ENCODE data around the gene EXOSC7. TPM values are rescaled to one million over a fixed set of nuclear protein-coding genes. Genes with fewer than 3 reads are reported as not detected.

The EXOSC7 gene
- total RNA-seq, 2 experiments from 2014 or later: 47.8 to 49.0 TPM

DNA sequence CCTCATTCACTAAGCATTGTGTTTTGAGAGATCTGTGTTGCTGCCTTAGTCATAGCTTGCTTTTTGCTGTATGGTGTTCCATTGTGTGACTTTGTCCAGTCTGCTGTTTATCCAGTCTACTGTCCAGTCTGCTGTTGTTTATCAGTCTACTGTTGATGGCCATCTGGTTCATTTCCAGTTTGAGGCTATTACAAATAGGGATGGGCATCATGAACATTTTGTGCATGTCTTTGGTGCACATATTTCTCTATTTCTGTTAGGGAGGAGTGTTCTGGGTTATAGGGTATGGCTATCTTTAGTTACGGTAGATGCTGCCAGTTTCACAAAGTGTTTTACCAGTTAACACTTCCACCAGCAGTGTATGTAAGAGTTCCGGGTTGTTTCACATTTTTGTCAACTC is 27.8 kb downstream of the EXOSC7 start:
- ATAC-seq (ENCODE audit: low read depth) (no peak), DNase-seq (no peak)
- peaks cover 11% of the 10 kb centered on the region for H3K4me1 Mint-ChIP-seq
- no peak overlapping the region for H3K4me3 Mint-ChIP-seq
- POLR2A ChIA-PET: no interaction called here
- no peak overlapping the region for H3K27ac Mint-ChIP-seq
- peaks cover 59% of the 10 kb centered on the region for H3K36me3 Mint-ChIP-seq
- H3K9me3 Mint-ChIP-seq: peaks cover 3% of the 10 kb centered on the region
- H3K27me3 Mint-ChIP-seq: no peaks in the 10 kb centered on the region

DNA sequence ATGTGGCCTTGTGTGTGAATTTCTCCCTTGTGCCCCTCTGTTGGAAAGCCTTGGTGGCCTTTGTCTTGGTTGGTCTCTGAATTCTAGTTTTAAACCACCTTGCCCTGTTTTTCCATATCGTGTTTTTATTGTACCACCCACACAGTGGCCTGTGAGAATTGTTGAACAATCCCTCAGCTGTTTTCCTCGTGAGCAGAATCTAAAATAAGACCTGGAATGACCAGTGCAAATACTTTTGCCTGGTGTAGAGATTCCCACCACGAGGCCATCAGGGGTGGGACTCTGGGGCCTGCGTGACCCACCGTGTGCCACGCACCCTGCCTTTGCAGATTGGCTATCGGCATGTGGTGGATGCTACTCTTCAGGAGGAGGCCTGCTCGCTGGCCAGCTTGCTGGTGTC is 31.0 kb downstream of the EXOSC7 start:
- peaks cover 49% of the 10 kb centered on the region for H3K36me3 Mint-ChIP-seq
- peak overlapping the region; percentile 12 for H3K4me3 Mint-ChIP-seq
- no peaks in the 10 kb centered on the region for H3K27me3 Mint-ChIP-seq
- H3K4me1 Mint-ChIP-seq: peaks cover 11% of the 10 kb centered on the region
- no peak for DNase-seq
- H3K27ac Mint-ChIP-seq: peak overlapping the region; percentile 68
- ATAC-seq (ENCODE audit: low read depth): no peak
- H3K9me3 Mint-ChIP-seq: peaks cover 3% of the 10 kb centered on the region
- POLR2A ChIA-PET: no interaction called here

DNA sequence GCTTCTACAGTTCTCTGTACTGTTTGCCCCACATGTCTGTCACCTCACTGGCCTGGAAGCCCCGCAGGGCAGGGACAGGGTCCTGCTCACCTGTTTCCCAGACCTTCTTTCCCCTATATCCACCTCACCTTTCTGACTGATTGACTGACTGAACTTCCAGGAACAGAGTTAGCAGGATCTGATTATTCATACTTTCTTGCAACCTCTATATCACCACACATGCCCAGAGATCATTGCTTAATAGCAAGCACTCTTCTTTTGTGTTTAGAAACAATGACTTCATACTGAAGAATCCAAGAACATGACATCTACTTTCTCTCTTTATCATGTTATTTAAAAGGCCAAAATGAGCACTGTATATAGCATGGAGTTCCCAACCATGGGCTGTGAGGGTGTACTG is 32.1 kb downstream of the EXOSC7 start:
- Mint-ChIP-seq H3K4me1 (peaks cover 11% of the 10 kb centered on the region), H3K9me3 (peaks cover 3% of the 10 kb centered on the region)
- no peak for ATAC-seq (ENCODE audit: low read depth)

GRCh38 chr3:45009868-45010267 is 33.8 kb downstream of the EXOSC7 start:
- ATAC-seq (ENCODE audit: low read depth): no peak
- Mint-ChIP-seq H3K4me3 (no peak overlapping the region), H3K9me3 (peaks cover 1% of the 10 kb centered on the region), H3K27ac (no peak overlapping the region), H3K4me1 (peaks cover 9% of the 10 kb centered on the region), H3K36me3 (peaks cover 41% of the 10 kb centered on the region), H3K27me3 (no peaks in the 10 kb centered on the region)
- POLR2A ChIA-PET: no interaction called here
- DNase-seq: no peak

More for the DNA sequence above, 32.1 kb downstream of the EXOSC7 start:
- no peaks in the 10 kb centered on the region for H3K27me3 Mint-ChIP-seq
- DNase-seq: no peak
- POLR2A ChIA-PET: no interaction called here
- H3K4me3 Mint-ChIP-seq: no peak overlapping the region
- H3K27ac Mint-ChIP-seq: no peak overlapping the region
- peaks cover 49% of the 10 kb centered on the region for H3K36me3 Mint-ChIP-seq

DNA sequence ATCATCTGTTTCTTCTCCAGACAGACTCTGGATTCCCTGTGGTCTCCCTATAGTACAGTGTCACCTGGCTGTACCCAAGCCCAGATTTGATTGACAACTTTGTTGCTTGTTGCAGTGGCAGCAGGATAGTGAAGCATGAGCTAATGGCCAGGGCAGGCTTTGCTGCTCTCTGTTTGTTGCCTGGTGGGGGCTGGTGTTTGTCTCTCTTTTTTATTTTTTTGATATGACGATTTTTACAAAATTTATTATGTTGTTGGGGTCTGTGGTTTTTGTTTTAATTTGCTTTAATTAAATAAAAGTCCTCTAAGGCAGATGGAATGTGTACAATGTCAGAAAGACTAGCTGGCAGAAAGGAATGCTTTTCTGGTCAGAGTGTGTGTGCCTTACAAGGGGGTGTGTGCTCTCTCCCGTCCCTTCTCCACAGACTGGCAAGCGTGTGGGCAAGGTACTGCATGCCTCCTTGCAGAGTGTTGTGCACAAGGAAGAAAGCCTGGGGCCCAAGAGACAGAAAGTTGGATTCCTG is 34.8 kb downstream of the EXOSC7 start:
- POLR2A ChIA-PET: no interaction called here
- H3K4me3 Mint-ChIP-seq: no peak overlapping the region
- H3K4me1 Mint-ChIP-seq: peaks cover 2% of the 10 kb centered on the region
- ATAC-seq (ENCODE audit: low read depth): no peak
- peaks cover 32% of the 10 kb centered on the region for H3K36me3 Mint-ChIP-seq
- no peak for DNase-seq
- no peaks in the 10 kb centered on the region for H3K27me3 Mint-ChIP-seq
- no peaks in the 10 kb centered on the region for H3K9me3 Mint-ChIP-seq
- no peak overlapping the region for H3K27ac Mint-ChIP-seq

DNA sequence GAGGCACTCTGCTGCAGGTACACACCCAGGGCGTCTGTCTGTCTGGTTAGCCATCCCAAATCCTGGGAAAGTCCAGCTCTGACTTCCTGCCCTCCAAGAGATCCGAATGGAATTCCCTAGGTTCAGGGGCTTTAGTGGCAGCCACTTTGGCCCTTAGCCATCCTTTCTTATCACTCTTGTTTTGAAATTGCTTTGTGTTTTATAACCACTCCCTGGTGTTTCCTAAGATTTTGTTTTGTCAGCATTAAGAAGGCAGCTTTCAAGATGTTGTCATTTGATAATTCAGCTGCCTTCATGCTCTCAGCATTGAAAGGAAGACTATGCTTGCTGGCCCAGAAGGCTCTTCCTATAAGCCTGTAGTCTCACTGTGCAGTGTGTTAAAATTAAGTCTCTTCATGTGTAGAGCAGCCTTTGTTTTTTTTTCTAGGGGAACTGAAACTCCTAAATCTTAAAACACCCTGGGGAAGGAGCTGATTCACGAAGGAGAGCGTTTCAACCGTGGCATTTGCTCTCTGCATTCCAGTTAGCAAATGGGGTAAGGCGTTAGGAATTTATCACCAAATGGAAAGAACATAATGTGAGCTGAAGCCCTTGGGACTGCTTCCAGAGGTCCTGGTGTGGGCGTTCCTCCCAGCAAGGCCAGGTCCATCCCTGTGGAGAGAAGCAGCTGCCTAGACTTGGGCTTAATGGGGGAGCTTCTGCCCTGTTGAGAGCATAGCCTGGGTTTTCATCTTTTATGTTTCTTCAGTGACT is 35.9 kb downstream of the EXOSC7 start:
- H3K27me3 Mint-ChIP-seq: no peaks in the 10 kb centered on the region
- POLR2A ChIA-PET: interaction anchor here (1.1 kb wide), 1 partner anchor 23 kb away, joined by 4 read pairs; no protein-coding TSS in a partner anchor
- no peak for ATAC-seq (ENCODE audit: low read depth)
- H3K36me3 Mint-ChIP-seq: peaks cover 31% of the 10 kb centered on the region
- no peaks in the 10 kb centered on the region for H3K9me3 Mint-ChIP-seq
- H3K27ac Mint-ChIP-seq: peak overlapping the region; percentile 36
- DNase-seq: no peak
- peaks cover 2% of the 10 kb centered on the region for H3K4me1 Mint-ChIP-seq
- no peak overlapping the region for H3K4me3 Mint-ChIP-seq

DNA sequence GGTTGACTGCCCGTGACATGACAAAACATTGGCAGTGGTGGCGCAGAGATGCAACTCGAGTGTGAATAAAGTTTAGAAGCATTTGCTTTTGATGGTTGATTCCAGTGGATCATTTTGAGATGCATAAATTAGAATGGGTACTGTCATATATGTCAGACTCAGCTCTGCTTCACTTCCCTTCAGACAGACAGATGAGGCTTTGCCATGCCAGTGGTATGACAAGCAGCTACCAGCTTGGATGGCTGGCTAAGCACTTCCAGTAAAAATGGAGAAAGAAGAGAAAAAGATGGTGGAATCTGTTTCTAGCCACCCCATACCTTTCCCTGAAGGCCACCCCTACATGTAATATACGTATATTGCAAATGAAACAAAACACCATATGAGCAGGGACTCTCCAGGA is 36.5 kb downstream of the EXOSC7 start:
- DNase-seq (no peak), ATAC-seq (ENCODE audit: low read depth) (no peak)
- H3K4me1 Mint-ChIP-seq: no peaks in the 10 kb centered on the region
- H3K27me3 Mint-ChIP-seq: no peaks in the 10 kb centered on the region
- H3K36me3 Mint-ChIP-seq: peaks cover 26% of the 10 kb centered on the region
- H3K27ac Mint-ChIP-seq: no peak overlapping the region
- POLR2A ChIA-PET: interaction anchor here (1.1 kb wide), 1 partner anchor 22 kb away, joined by 4 read pairs; no protein-coding TSS in a partner anchor
- H3K9me3 Mint-ChIP-seq: no peaks in the 10 kb centered on the region
- H3K4me3 Mint-ChIP-seq: no peak overlapping the region

GRCh38 chr3:45016916-45017315 is 40.9 kb downstream of the EXOSC7 start:
- Mint-ChIP-seq H3K36me3 (peaks cover 22% of the 10 kb centered on the region), H3K9me3 (no peaks in the 10 kb centered on the region), H3K27ac (no peak overlapping the region), H3K4me3 (no peak overlapping the region), H3K27me3 (no peaks in the 10 kb centered on the region), H3K4me1 (peaks cover 20% of the 10 kb centered on the region)
- POLR2A ChIA-PET: no interaction called here
- ATAC-seq (ENCODE audit: low read depth) (no peak), DNase-seq (no peak)

DNA sequence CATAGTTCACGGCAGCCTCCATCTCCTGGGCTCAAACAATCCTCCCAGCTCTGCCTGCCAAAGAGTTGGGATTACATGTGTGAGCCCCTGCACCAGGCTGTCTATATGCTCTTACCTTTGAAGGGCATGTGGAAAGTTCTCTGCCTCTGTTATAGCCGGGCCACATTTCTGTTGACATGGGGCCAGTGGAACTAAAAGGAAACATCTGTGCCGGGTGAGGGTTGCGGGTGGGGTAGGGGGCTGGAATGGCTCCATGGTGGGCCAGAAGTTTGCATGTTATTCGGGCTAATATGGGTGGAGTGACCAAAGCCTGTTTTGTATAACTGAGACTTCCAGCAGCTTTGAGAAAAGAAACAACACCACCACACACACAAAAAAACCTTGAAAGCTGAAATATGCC is 41.8 kb downstream of the EXOSC7 start:
- ATAC-seq (ENCODE audit: low read depth) (no peak), DNase-seq (no peak)
- H3K9me3 Mint-ChIP-seq: no peaks in the 10 kb centered on the region
- H3K27ac Mint-ChIP-seq: no peak overlapping the region
- POLR2A ChIA-PET: no interaction called here
- no peak overlapping the region for H3K4me3 Mint-ChIP-seq
- H3K27me3 Mint-ChIP-seq: no peaks in the 10 kb centered on the region
- H3K4me1 Mint-ChIP-seq: peaks cover 20% of the 10 kb centered on the region
- H3K36me3 Mint-ChIP-seq: peaks cover 17% of the 10 kb centered on the region

DNA sequence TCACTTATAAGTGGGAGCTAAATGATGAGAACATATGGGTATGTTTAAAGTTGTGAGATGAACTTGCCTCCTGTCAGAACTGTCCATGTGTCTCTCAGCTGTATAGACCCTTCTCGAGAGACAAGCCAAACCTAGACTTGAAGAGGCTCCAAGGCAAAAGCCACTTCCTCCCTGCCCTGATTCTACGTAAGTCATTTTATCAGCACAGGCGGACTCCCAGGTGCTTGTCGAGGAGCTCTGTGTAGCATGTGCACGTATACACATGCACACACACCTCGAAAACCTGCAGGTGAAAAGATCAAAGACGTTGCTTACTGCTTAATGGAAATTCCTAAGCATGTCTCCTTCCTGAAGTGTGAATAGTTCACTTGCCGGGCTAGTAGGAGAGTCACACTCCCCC is 44.5 kb downstream of the EXOSC7 start:
- Mint-ChIP-seq H3K36me3 (peaks cover 8% of the 10 kb centered on the region), H3K4me1 (peaks cover 21% of the 10 kb centered on the region), H3K27ac (peak overlapping the region; percentile 79), H3K4me3 (peak overlapping the region; percentile 37), H3K9me3 (no peaks in the 10 kb centered on the region), H3K27me3 (no peaks in the 10 kb centered on the region)
- DNase-seq: no peak
- ATAC-seq (ENCODE audit: low read depth): peak; percentile 94
- POLR2A ChIA-PET: interaction anchor here (1.1 to 1.2 kb wide), 2 partner anchors 15 to 44 kb away, joined by 3 to 14 read pairs; partner anchors contain the start of genes EXOSC7 and ZDHHC3

DNA sequence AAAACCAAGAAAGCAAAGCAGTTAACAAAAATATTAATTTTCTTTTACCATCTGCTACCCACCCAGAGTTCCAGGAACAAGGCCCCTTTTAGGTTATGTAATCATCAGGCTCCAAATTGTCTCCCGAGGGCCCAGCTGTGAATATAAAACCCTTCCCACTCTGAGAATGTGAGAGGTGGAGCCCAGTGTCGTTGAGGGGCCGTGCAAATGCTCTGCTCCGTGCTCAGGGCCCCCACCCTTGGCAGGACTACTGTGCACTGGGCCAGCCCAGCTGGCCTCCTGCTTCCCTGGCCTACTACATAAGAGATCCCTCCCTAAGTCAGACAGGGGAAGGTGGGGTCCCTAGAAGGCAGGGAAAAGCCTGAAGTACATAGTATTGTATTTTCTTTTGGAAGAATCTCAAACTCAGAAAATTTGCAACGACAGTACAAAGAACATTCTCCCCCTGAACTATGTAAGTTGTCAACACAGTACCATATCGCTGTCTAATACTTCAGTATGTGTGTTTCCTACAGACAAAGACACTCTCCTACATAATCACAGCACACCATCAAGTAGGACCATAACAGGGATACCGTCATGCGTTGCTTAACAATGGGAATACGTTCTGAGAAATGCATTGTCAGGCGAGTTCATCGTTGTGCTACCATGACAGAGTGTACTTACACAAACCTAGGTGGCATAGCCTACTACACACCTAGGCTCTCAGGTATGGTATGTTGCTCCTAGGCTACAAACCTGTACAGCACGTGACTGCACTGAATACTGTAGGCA is 45.7 kb downstream of the EXOSC7 start:
- DNase-seq (no peak), ATAC-seq (ENCODE audit: low read depth) (no peak)
- Mint-ChIP-seq H3K27me3 (peaks cover 7% of the 10 kb centered on the region), H3K4me1 (peaks cover 23% of the 10 kb centered on the region), H3K4me3 (no peak overlapping the region), H3K36me3 (peaks cover 8% of the 10 kb centered on the region), H3K9me3 (no peaks in the 10 kb centered on the region), H3K27ac (no peak overlapping the region)
- POLR2A ChIA-PET: no interaction called here

DNA sequence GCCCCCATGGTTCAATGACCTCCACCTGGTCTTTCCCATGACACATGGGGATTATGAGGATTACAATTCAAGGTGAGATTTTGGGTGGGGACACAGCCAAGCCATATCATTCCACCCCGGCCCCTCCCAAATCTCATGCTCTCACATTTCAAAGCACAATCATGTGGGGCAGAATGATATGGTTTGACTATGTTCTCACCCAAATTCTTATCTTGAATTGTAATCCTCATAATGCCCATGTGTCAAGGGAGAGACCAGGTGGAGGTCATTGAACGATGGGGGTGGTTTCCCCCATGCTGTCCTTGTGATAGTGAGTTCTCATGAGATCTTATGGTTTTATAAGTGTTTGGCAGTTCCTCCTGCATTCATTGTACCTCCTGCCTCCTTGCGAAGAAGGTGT is 47.6 kb downstream of the EXOSC7 start:
- ATAC-seq (ENCODE audit: low read depth) (no peak), DNase-seq (no peak)
- H3K4me1 Mint-ChIP-seq: peaks cover 21% of the 10 kb centered on the region
- H3K27me3 Mint-ChIP-seq: peaks cover 16% of the 10 kb centered on the region
- POLR2A ChIA-PET: no interaction called here
- no peaks in the 10 kb centered on the region for H3K9me3 Mint-ChIP-seq
- H3K4me3 Mint-ChIP-seq: no peak overlapping the region
- H3K36me3 Mint-ChIP-seq: peaks cover 6% of the 10 kb centered on the region
- H3K27ac Mint-ChIP-seq: no peak overlapping the region

DNA sequence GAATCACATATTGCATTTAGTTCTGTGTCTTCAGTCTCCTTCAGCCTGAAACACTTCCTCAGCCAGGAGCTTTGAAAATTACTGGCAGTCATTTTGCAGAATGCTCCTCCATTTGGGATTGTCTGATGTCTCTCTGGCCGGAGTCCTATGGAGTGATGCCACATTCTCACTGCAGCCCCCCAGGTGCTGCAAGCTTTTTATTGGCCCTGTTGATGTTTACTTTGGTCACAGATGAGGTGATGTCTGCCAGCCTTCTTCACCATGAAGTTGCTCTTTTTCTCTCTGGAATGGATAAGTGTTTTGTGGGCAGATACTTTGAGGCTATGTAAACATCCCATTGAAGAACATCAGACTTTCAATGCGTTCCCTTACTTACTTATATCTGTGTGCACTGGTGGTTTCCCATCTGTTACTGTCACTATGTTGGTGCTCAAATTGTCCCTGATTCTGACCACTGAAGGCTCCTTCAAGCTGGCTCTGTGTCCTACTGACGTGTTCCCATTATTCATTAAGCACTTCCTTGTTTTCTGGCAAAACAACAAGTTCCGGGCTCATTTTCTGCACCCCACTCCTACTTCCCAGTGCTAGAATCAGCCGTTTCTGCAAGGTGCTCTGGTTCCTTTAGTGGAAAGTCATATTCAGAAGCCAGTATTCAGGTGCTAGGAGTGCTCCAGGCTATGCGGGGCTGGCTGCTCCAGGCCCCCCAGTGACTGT is 48.7 kb downstream of the EXOSC7 start:
- no peak for ATAC-seq (ENCODE audit: low read depth)
- no peak overlapping the region for H3K4me3 Mint-ChIP-seq
- POLR2A ChIA-PET: no interaction called here
- peaks cover 16% of the 10 kb centered on the region for H3K27me3 Mint-ChIP-seq
- no peak for DNase-seq
- H3K9me3 Mint-ChIP-seq: no peaks in the 10 kb centered on the region
- no peak overlapping the region for H3K27ac Mint-ChIP-seq
- peaks cover 16% of the 10 kb centered on the region for H3K4me1 Mint-ChIP-seq
- H3K36me3 Mint-ChIP-seq: peaks cover 4% of the 10 kb centered on the region
